GM23338 (cell line): ENCODE data around the gene LGALS14. TPM values are rescaled to one million over a fixed set of nuclear protein-coding genes. Genes with fewer than 3 reads are reported as not detected.

Source experiments
- ATAC-seq: fragments of 200-7000 bp; cut with Tn5 transposase; 3 replicates; pipeline ENCODE4 v1.9.1; 2020
- DNase-seq: peaks from one replicate; pipeline ENCODE4 v3.0.0-alpha.2; 2015; ENCODE audit warnings: low spot score
- H2AFZ ChIP-seq: fragments of 200-600 bp; sonication (generic); 2 replicates; pipeline ENCODE4 v1.8.0; 2016; ENCODE audit warnings: antibody characterized with exemption, mild to moderate bottlenecking, moderate library complexity
- H3F3A ChIP-seq: fragments of 200-600 bp; sonication (generic); replicated peaks from 2 replicates; pipeline ENCODE4 v1.8.0; 2017; ENCODE audit warnings: antibody characterized with exemption, mixed run types, low read depth
- H3K27ac ChIP-seq: fragments of 200-600 bp; sonication (generic); 2 replicates; pipeline ENCODE4 v1.6.1; 2016; ENCODE audit warnings: low read depth
- H3K27me3 ChIP-seq: fragments of 200-600 bp; sonication (generic); 2 replicates; pipeline ENCODE4 v1.8.0; 2016; ENCODE audit warnings: mild to moderate bottlenecking, mixed run types, moderate library complexity; ENCODE audit not compliant: insufficient read depth
- H3K36me3 ChIP-seq: fragments of 200-600 bp; sonication (generic); 2 replicates; pipeline ENCODE4 v1.8.0; 2016; ENCODE audit warnings: mild to moderate bottlenecking; ENCODE audit not compliant: insufficient read depth
- H3K4me1 ChIP-seq: fragments of 200-600 bp; sonication (generic); 2 replicates; pipeline ENCODE4 v1.8.0; 2016; ENCODE audit warnings: mild to moderate bottlenecking, moderate library complexity; ENCODE audit not compliant: insufficient read depth
- H3K4me2 ChIP-seq: fragments of 200-600 bp; sonication (generic); 2 replicates; pipeline ENCODE4 v1.7.1; 2017; ENCODE audit warnings: mixed run types
- H3K4me3 ChIP-seq: fragments of 200-600 bp; sonication (generic); 2 replicates; pipeline ENCODE4 v1.6.1; 2016; ENCODE audit warnings: mixed run types
- H3K79me2 ChIP-seq: fragments of 200-600 bp; sonication (generic); replicated peaks from 2 replicates; pipeline ENCODE4 v1.8.0; 2017; ENCODE audit warnings: mild to moderate bottlenecking; ENCODE audit not compliant: insufficient read depth
- H3K9me2 ChIP-seq: fragments of 200-600 bp; sonication (generic); 2 replicates; pipeline ENCODE4 v1.8.0; 2017; ENCODE audit not compliant: insufficient read depth
- H4K20me1 ChIP-seq: fragments of 200-600 bp; sonication (generic); replicated peaks from 2 replicates; pipeline ENCODE4 v1.8.0; 2017; ENCODE audit warnings: mild to moderate bottlenecking; ENCODE audit not compliant: insufficient read depth
- H3K27ac Mint-ChIP-seq: 2 replicates; pipeline ENCODE4 v1.8.0; 2020; ENCODE audit warnings: inconsistent platforms, mild to moderate bottlenecking, moderate library complexity, mixed read lengths
- H3K27me3 Mint-ChIP-seq: 3 replicates; pipeline ENCODE4 v1.8.0; 2022; ENCODE audit warnings: low read depth, mild to moderate bottlenecking, moderate library complexity, mixed read lengths, inconsistent platforms; ENCODE audit not compliant: insufficient read depth, poor library complexity
- H3K36me3 Mint-ChIP-seq: 3 replicates; pipeline ENCODE4 v1.8.0; 2021; ENCODE audit warnings: low read depth, mild to moderate bottlenecking, inconsistent platforms, moderate library complexity, mixed read lengths
- H3K4me1 Mint-ChIP-seq: 3 replicates; pipeline ENCODE4 v1.8.0; 2020; ENCODE audit warnings: mild to moderate bottlenecking, inconsistent platforms, mixed read lengths
- H3K4me3 Mint-ChIP-seq: 3 replicates; pipeline ENCODE4 v1.8.0; 2021; ENCODE audit warnings: moderate library complexity, mild to moderate bottlenecking, inconsistent platforms, mixed read lengths
- H3K9me3 Mint-ChIP-seq: 3 replicates; pipeline ENCODE4 v1.8.0; 2020; ENCODE audit warnings: moderate library complexity, mild to moderate bottlenecking, inconsistent platforms, mixed read lengths
- CREB1 ChIP-seq: fragments of 250-450 bp; sonication (Bioruptor Pico); IDR thresholded peaks from 2 replicates; pipeline ENCODE4 v1.5.0; 2020; ENCODE audit warnings: low read depth, mild to moderate bottlenecking, moderate library complexity
- EZH2 ChIP-seq: fragments of 200-600 bp; sonication (generic); IDR thresholded peaks from one replicate; pipeline ENCODE4 v1.8.0; 2017; ENCODE audit warnings: antibody characterized with exemption, mild to moderate bottlenecking, low read depth; ENCODE audit not compliant: unreplicated experiment
- EZH2phosphoT487 ChIP-seq: fragments of 200-600 bp; sonication (generic); IDR thresholded peaks from one replicate; pipeline ENCODE4 v1.8.1; 2018; ENCODE audit warnings: antibody characterized with exemption; ENCODE audit not compliant: unreplicated experiment
- JUNB ChIP-seq: IDR thresholded peaks from one replicate; pipeline ENCODE4 v1.6.1; 2016; ENCODE audit warnings: antibody characterized with exemption; ENCODE audit not compliant: unreplicated experiment
- NANOG ChIP-seq: IDR thresholded peaks from 2 replicates; pipeline ENCODE4 v1.6.1; 2016; ENCODE audit warnings: antibody characterized with exemption, borderline replicate concordance
- POLR2AphosphoS5 ChIP-seq: IDR thresholded peaks from 2 replicates; pipeline ENCODE4 v1.6.1; 2016; ENCODE audit warnings: antibody characterized with exemption, low read depth
- STAT1 ChIP-seq: IDR thresholded peaks from one replicate; pipeline ENCODE4 v1.6.1; 2016; ENCODE audit warnings: antibody characterized with exemption; ENCODE audit not compliant: unreplicated experiment
- ZNF114 ChIP-seq: fragments of 250-450 bp; sonication (Bioruptor Pico); IDR thresholded peaks from 2 replicates; pipeline ENCODE4 v1.5.0; 2020; ENCODE audit warnings: mild to moderate bottlenecking, moderate library complexity
- ZNF331 ChIP-seq: fragments of 250-450 bp; sonication (Bioruptor Pico); IDR thresholded peaks from 2 replicates; pipeline ENCODE4 v1.5.0; 2020; ENCODE audit warnings: low read depth, mild to moderate bottlenecking, moderate library complexity
- polyA plus RNA-seq: library from polyadenylated mRNA; unstranded; fragments of >200 nt; fragmentation: Nextera tagmentation; extraction: Ambion mirVana; gene quantifications from 2 replicates; pipeline ENCODE4 v1.2.1, GENCODE V29; 2016
- total RNA-seq: library from RNA; depleted of rRNA; stranded (reverse); fragments of >200 nt; shearing (Covaris generic); gene quantifications from 2 replicates; pipeline ENCODE4 v1.2.3, GENCODE V29; 2014
- TF ChIP-seq, protein P1 (sequence below), 2 experiments: fragments of 200-600 bp in 1 of 2; sonication (generic) in 1 of 2; conservative IDR thresholded peaks; 2 replicates each; pipeline versions ENCODE4 v1.5.1 to v1.6.1; 2016 to 2017; ENCODE audit warnings: antibody characterized with exemption in 2 of 2, low read depth in 2 of 2, mild to moderate bottlenecking in 2 of 2, moderate library complexity in 1 of 2
- TF ChIP-seq, protein P2 (sequence below): IDR thresholded peaks from 2 replicates; pipeline ENCODE4 v1.6.1; 2016; ENCODE audit warnings: antibody characterized with exemption
- TF ChIP-seq, protein P3 (sequence below): IDR thresholded peaks from one replicate; pipeline ENCODE4 v1.6.1; 2018; ENCODE audit warnings: antibody characterized with exemption; ENCODE audit not compliant: unreplicated experiment
- TF ChIP-seq, protein P4 (sequence below): fragments of 250-450 bp; sonication (Bioruptor Pico); IDR thresholded peaks from 2 replicates; pipeline ENCODE4 v1.5.0; 2020; ENCODE audit warnings: mild to moderate bottlenecking, moderate library complexity

Gene LGALS14
- total and polyA plus RNA-seq, 2 experiments from 2014 or later: not detected

DNA sequence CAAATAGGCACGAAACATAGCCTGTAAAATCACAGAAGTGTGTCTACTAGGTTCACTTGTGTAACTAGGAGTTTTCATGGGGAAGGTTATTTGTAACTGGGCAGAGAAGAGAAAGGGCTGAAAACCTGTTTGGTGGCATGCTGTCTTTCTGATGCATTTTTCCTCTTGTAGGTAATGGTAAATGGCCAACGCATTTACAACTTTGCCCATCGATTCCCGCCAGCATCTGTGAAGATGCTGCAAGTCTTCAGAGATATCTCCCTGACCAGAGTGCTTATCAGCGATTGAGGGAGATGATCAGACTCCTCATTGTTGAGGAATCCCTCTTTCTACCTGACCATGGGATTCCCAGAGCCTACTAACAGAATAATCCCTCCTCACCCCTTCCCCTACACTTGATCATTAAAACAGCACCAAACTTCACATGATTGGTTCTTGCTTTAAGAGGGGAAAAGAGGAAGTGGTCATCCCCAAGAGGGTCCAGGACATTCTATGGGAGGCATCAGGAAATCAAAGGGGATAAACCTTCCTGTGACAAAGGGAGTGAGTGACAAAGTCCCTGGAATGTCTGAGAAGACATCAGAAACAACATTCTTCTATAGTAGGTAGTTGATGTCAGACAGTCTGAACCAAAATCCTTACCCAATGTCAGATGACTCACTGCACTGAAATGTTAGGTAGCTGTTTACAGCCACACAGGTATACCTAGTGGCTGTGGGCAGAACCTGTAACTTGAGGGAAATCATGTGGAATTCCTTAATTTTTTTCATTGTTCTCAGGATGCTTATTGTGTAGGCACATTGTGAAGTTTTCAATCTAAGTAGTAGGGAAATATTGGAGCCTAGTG is 5.0 kb downstream of the LGALS14 start:
- no peaks in the 10 kb centered on the region for H3K79me2 ChIP-seq
- H3K36me3 ChIP-seq: no peaks in the 10 kb centered on the region
- no peaks in the 10 kb centered on the region; the same call in 1 of the 2 replicates for H3K27me3 ChIP-seq
- TF ChIP-seq CREB1 (CRISPR knock-in tag): no peak
- no peak for TF ChIP-seq ZNF114 (CRISPR knock-in tag)
- no peak for TF ChIP-seq STAT1
- TF ChIP-seq, protein P1, sequence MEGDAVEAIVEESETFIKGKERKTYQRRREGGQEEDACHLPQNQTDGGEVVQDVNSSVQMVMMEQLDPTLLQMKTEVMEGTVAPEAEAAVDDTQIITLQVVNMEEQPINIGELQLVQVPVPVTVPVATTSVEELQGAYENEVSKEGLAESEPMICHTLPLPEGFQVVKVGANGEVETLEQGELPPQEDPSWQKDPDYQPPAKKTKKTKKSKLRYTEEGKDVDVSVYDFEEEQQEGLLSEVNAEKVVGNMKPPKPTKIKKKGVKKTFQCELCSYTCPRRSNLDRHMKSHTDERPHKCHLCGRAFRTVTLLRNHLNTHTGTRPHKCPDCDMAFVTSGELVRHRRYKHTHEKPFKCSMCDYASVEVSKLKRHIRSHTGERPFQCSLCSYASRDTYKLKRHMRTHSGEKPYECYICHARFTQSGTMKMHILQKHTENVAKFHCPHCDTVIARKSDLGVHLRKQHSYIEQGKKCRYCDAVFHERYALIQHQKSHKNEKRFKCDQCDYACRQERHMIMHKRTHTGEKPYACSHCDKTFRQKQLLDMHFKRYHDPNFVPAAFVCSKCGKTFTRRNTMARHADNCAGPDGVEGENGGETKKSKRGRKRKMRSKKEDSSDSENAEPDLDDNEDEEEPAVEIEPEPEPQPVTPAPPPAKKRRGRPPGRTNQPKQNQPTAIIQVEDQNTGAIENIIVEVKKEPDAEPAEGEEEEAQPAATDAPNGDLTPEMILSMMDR (conservative IDR thresholded peaks at IDR 0.05; ENCODE audit: low read depth in 2 of 2): no peak
- TF ChIP-seq, protein P2, sequence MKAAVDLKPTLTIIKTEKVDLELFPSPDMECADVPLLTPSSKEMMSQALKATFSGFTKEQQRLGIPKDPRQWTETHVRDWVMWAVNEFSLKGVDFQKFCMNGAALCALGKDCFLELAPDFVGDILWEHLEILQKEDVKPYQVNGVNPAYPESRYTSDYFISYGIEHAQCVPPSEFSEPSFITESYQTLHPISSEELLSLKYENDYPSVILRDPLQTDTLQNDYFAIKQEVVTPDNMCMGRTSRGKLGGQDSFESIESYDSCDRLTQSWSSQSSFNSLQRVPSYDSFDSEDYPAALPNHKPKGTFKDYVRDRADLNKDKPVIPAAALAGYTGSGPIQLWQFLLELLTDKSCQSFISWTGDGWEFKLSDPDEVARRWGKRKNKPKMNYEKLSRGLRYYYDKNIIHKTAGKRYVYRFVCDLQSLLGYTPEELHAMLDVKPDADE: no peak
- no peak for TF ChIP-seq EZH2phosphoT487
- TF ChIP-seq ZNF331: no peak
- TF ChIP-seq EZH2: no peak
- no peak for TF ChIP-seq NANOG
- TF ChIP-seq, protein P3, sequence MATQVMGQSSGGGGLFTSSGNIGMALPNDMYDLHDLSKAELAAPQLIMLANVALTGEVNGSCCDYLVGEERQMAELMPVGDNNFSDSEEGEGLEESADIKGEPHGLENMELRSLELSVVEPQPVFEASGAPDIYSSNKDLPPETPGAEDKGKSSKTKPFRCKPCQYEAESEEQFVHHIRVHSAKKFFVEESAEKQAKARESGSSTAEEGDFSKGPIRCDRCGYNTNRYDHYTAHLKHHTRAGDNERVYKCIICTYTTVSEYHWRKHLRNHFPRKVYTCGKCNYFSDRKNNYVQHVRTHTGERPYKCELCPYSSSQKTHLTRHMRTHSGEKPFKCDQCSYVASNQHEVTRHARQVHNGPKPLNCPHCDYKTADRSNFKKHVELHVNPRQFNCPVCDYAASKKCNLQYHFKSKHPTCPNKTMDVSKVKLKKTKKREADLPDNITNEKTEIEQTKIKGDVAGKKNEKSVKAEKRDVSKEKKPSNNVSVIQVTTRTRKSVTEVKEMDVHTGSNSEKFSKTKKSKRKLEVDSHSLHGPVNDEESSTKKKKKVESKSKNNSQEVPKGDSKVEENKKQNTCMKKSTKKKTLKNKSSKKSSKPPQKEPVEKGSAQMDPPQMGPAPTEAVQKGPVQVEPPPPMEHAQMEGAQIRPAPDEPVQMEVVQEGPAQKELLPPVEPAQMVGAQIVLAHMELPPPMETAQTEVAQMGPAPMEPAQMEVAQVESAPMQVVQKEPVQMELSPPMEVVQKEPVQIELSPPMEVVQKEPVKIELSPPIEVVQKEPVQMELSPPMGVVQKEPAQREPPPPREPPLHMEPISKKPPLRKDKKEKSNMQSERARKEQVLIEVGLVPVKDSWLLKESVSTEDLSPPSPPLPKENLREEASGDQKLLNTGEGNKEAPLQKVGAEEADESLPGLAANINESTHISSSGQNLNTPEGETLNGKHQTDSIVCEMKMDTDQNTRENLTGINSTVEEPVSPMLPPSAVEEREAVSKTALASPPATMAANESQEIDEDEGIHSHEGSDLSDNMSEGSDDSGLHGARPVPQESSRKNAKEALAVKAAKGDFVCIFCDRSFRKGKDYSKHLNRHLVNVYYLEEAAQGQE: no peak
- TF ChIP-seq JUNB: no peak
- no peak for TF ChIP-seq POLR2AphosphoS5
- TF ChIP-seq, protein P4, sequence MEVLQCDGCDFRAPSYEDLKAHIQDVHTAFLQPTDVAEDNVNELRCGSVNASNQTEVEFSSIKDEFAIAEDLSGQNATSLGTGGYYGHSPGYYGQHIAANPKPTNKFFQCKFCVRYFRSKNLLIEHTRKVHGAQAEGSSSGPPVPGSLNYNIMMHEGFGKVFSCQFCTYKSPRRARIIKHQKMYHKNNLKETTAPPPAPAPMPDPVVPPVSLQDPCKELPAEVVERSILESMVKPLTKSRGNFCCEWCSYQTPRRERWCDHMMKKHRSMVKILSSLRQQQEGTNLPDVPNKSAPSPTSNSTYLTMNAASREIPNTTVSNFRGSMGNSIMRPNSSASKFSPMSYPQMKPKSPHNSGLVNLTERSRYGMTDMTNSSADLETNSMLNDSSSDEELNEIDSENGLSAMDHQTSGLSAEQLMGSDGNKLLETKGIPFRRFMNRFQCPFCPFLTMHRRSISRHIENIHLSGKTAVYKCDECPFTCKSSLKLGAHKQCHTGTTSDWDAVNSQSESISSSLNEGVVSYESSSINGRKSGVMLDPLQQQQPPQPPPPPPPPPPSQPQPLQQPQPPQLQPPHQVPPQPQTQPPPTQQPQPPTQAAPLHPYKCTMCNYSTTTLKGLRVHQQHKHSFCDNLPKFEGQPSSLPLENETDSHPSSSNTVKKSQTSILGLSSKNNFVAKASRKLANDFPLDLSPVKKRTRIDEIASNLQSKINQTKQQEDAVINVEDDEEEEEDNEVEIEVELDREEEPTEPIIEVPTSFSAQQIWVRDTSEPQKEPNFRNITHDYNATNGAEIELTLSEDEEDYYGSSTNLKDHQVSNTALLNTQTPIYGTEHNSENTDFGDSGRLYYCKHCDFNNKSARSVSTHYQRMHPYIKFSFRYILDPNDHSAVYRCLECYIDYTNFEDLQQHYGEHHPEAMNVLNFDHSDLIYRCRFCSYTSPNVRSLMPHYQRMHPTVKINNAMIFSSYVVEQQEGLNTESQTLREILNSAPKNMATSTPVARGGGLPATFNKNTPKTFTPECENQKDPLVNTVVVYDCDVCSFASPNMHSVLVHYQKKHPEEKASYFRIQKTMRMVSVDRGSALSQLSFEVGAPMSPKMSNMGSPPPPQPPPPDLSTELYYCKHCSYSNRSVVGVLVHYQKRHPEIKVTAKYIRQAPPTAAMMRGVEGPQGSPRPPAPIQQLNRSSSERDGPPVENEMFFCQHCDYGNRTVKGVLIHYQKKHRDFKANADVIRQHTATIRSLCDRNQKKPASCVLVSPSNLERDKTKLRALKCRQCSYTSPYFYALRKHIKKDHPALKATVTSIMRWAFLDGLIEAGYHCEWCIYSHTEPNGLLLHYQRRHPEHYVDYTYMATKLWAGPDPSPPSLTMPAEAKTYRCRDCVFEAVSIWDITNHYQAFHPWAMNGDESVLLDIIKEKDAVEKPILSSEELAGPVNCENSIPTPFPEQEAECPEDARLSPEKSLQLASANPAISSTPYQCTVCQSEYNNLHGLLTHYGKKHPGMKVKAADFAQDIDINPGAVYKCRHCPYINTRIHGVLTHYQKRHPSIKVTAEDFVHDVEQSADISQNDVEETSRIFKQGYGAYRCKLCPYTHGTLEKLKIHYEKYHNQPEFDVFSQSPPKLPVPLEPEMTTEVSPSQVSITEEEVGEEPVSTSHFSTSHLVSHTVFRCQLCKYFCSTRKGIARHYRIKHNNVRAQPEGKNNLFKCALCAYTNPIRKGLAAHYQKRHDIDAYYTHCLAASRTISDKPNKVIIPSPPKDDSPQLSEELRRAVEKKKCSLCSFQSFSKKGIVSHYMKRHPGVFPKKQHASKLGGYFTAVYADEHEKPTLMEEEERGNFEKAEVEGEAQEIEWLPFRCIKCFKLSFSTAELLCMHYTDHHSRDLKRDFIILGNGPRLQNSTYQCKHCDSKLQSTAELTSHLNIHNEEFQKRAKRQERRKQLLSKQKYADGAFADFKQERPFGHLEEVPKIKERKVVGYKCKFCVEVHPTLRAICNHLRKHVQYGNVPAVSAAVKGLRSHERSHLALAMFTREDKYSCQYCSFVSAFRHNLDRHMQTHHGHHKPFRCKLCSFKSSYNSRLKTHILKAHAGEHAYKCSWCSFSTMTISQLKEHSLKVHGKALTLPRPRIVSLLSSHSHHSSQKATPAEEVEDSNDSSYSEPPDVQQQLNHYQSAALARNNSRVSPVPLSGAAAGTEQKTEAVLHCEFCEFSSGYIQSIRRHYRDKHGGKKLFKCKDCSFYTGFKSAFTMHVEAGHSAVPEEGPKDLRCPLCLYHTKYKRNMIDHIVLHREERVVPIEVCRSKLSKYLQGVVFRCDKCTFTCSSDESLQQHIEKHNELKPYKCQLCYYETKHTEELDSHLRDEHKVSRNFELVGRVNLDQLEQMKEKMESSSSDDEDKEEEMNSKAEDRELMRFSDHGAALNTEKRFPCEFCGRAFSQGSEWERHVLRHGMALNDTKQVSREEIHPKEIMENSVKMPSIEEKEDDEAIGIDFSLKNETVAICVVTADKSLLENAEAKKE: no peak
- H2AFZ ChIP-seq: no peak overlapping the region
- Mint-ChIP-seq H3K27me3 (peaks cover 4% of the 10 kb centered on the region), H3K27ac (no peak overlapping the region), H3K4me3 (no peak overlapping the region), H3K36me3 (no peaks in the 10 kb centered on the region), H3K4me1 (no peaks in the 10 kb centered on the region), H3K9me3 (peaks cover 7% of the 10 kb centered on the region; the same call in 1 of the 3 replicates)
- H3K4me2 ChIP-seq: no peak overlapping the region
- no peak for DNase-seq
- no peak overlapping the region for H3K27ac ChIP-seq
- H4K20me1 ChIP-seq: no peaks in the 10 kb centered on the region
- no peaks in the 10 kb centered on the region for H3F3A ChIP-seq
- no peak overlapping the region for H3K4me3 ChIP-seq
- no peaks in the 10 kb centered on the region for H3K4me1 ChIP-seq
- no peaks in the 10 kb centered on the region for H3K9me2 ChIP-seq
- no peak for ATAC-seq
